HepG2 (cell line): Measurements from ENCODE around the gene ZNF415. TPM values are rescaled to one million over a fixed set of nuclear protein-coding genes. Genes with fewer than 3 reads are reported as not detected.

ENCODE experiments used
- ATAC-seq: fragments of 200-7000 bp; cut with Tn5 transposase; 3 replicates; pipeline ENCODE4 v1.9.1; 2020; ENCODE audit warnings: mild to moderate bottlenecking, moderate library complexity
- BruUV-seq: library from RNA; stranded (reverse); fragments of 400-500 nt; replicated peaks from 2 replicates; lab custom pipeline; 2021; lab: Mats Ljungman, UMichigan
- CTCF ChIA-PET: fragments of 300-600 bp; formaldehyde crosslinking; extraction: SDS; loops from one replicate; lab custom pipeline; 2021; ENCODE audit warnings: low total read pairs, inconsistent platforms, low intra/inter-chr PET ratio; lab: Yijun Ruan, JAX
- POLR2A ChIA-PET: fragments of 350-600 bp; sonication (Branson Sonifier 250); formaldehyde crosslinking; loops from one replicate; lab custom pipeline; 2020; ENCODE audit warnings: antibody characterized with exemption, inconsistent platforms; lab: Yijun Ruan, JAX
- DNase-seq: peaks from one replicate; pipeline ENCODE4 v3.0.0-alpha.2; 2015; ENCODE audit warnings: low spot score
- FAIRE-seq: peaks from 3 replicates; lab custom pipeline; 2011; peaks lifted over from hg19 to GRCh38; lab: Jason Lieb, UNC
- H2AFZ ChIP-seq: one replicate; pipeline ENCODE4 v1.6.1; 2011; ENCODE audit warnings: low read length, inconsistent platforms
- H3K27ac ChIP-seq: fragments of 300-600 bp; 3 replicates; pipeline ENCODE4 v1.8.0; 2011; ENCODE audit warnings: mixed run types, mild to moderate bottlenecking, mixed read lengths, low read length, inconsistent platforms; ENCODE audit not compliant: insufficient read depth; ENCODE audit errors: extremely low read length
- H3K27me3 ChIP-seq, 2 experiments: fragments of 200-600 bp in 1 of 2; 2 replicates in 1 of 2; 3 replicates in 1 of 2; pipeline versions ENCODE4 v1.6.0 to v1.8.0; 2011; ENCODE audit warnings: low read length in 2 of 2, mild to moderate bottlenecking in 2 of 2, moderate library complexity in 2 of 2, inconsistent platforms in 1 of 2; ENCODE audit not compliant: insufficient read depth in 2 of 2, control insufficient read depth in 1 of 2
- H3K36me3 ChIP-seq, 2 experiments: fragments of 200-600 bp in 1 of 2; replicated peaks in 1 of 2; 2 replicates in 1 of 2; 3 replicates in 1 of 2; pipeline versions ENCODE4 v1.5.1 to v1.8.0; 2011; ENCODE audit warnings: low read length in 2 of 2, inconsistent platforms in 1 of 2; ENCODE audit not compliant: insufficient read depth in 2 of 2, control insufficient read depth in 1 of 2
- H3K4me1 ChIP-seq: 2 replicates; pipeline ENCODE4 v1.5.1; 2012; ENCODE audit warnings: low read length, inconsistent platforms; ENCODE audit not compliant: insufficient read depth
- H3K4me2 ChIP-seq: 2 replicates; pipeline ENCODE4 v1.6.0; 2011; ENCODE audit warnings: low read depth, low read length, inconsistent platforms
- H3K4me3 ChIP-seq, 3 experiments: fragments of 200-600 bp in 1 of 3; sonication (generic), shearing (Covaris generic) in 1 of 3; replicated peaks in 1 of 3; 2 replicates each; pipeline ENCODE4 v1.5.1; 2011 to 2016; ENCODE audit warnings: low read length in 3 of 3, inconsistent platforms in 2 of 3, low read depth in 2 of 3, mild to moderate bottlenecking in 2 of 3, control low read depth in 1 of 3, mixed read lengths in 1 of 3; ENCODE audit not compliant: insufficient read depth in 1 of 3
- H3K79me2 ChIP-seq: one replicate; pipeline ENCODE4 v1.6.1; 2011; ENCODE audit warnings: low read length, inconsistent platforms; ENCODE audit not compliant: insufficient read depth
- H3K9ac ChIP-seq: 2 replicates; pipeline ENCODE4 v1.6.0; 2011; ENCODE audit warnings: mild to moderate bottlenecking, low read depth, low read length, inconsistent platforms; ENCODE audit not compliant: insufficient read depth
- H3K9me3 ChIP-seq: 2 replicates; pipeline ENCODE4 v1.5.1; 2012; ENCODE audit warnings: mild to moderate bottlenecking, low read length
- H4K20me1 ChIP-seq: 2 replicates; pipeline ENCODE4 v1.6.0; 2011; ENCODE audit warnings: inconsistent platforms, mild to moderate bottlenecking, low read length, moderate library complexity; ENCODE audit not compliant: insufficient read depth
- PHF21A ChIP-seq: sonication (generic); formaldehyde crosslinking; IDR thresholded peaks from 2 replicates; pipeline ENCODE4 v1.5.0; 2020; ENCODE audit warnings: mild to moderate bottlenecking, missing genetic modification reagents
- SNRNP70 ChIP-seq: fragments of 200-400 bp; formaldehyde crosslinking; IDR thresholded peaks from 2 replicates; pipeline ENCODE4 v1.6.1; 2017; ENCODE audit warnings: mild to moderate bottlenecking, low read depth, low read length, moderate library complexity
- TSC22D2 ChIP-seq: sonication (generic); formaldehyde crosslinking; IDR thresholded peaks from 2 replicates; pipeline ENCODE4 v1.5.1; 2020; ENCODE audit warnings: missing genetic modification reagents, mild to moderate bottlenecking, borderline replicate concordance
- ZFP36L1 ChIP-seq: sonication (generic); formaldehyde crosslinking; IDR thresholded peaks from 2 replicates; pipeline ENCODE4 v1.8.0; 2022; ENCODE audit warnings: mild to moderate bottlenecking, missing genetic modification reagents, moderate library complexity
- ZNF367 ChIP-seq: sonication (generic); formaldehyde crosslinking; IDR thresholded peaks from 2 replicates; pipeline ENCODE4 v1.4.0; 2020; ENCODE audit warnings: missing genetic modification reagents, borderline replicate concordance
- WGBS: methylation state at CpG from one replicate; pipeline ENCODE4 v1.1.6; 2017; ENCODE audit warnings: low lambda C conversion rate; 5-methylcytosine and 5-hydroxymethylcytosine counted together
- in situ Hi-C: cut with HindIII; loops from 2 replicates; pipeline ENCODE4 v1.10.0; 2017; ENCODE audit warnings: low pct_unique_long_range_greater_than_20kb; ENCODE audit not compliant: extremely low pct_ligation_motif_present
- intact Hi-C: fragments of 100-400 bp; cut with micrococcal nuclease; formaldehyde crosslinking; loops from one replicate; pipeline ENCODE4 v1.10.0; 2022; ENCODE audit not compliant: unreplicated experiment
- polyA plus RNA-seq, 8 experiments: library from polyadenylated mRNA; depleted of rRNA in 3 of 8; stranded (reverse) in 7 of 8; unstranded in 1 of 8; fragments of >200 nt; fragmentation: Illumina TruSeq in 4 of 8; extraction: Trizol in 4 of 8; gene quantifications; 2 replicates each; pipeline versions ENCODE4 v1.2.1 to v1.2.3, GENCODE V29; 2011 to 2016; ENCODE audit warnings: low read depth in 4 of 8, missing spikeins in 1 of 8, mixed read lengths in 1 of 8; ENCODE audit not compliant: insufficient read depth in 1 of 8
- total RNA-seq, 5 experiments: library from RNA; depleted of rRNA; stranded (reverse); fragments of >200 nt; fragmentation: Illumina TruSeq; extraction: Trizol; gene quantifications; 2 replicates each; pipeline ENCODE4 v1.2.3, GENCODE V29; 2016; ENCODE audit warnings: low read depth in 1 of 5
- TF ChIP-seq, protein P1 (sequence below): sonication (generic); formaldehyde crosslinking; IDR thresholded peaks from 2 replicates; pipeline ENCODE4 v1.4.0; 2020; ENCODE audit warnings: missing genetic modification reagents
- TF ChIP-seq, protein P2 (sequence below): sonication (generic); formaldehyde crosslinking; IDR thresholded peaks from 2 replicates; pipeline ENCODE4 v1.5.1; 2020; ENCODE audit warnings: mild to moderate bottlenecking, missing genetic modification reagents, borderline replicate concordance
- TF ChIP-seq, protein P3 (sequence below): sonication (generic); IDR thresholded peaks from 2 replicates; pipeline ENCODE4 v1.6.1; 2016; ENCODE audit warnings: low read depth, borderline replicate concordance
- TF ChIP-seq, protein P4 (sequence below): sonication (generic); formaldehyde crosslinking; IDR thresholded peaks from 2 replicates; pipeline ENCODE4 v1.5.1; 2020; ENCODE audit warnings: mild to moderate bottlenecking, missing genetic modification reagents, moderate library complexity

ZNF415 gene
- total and polyA plus RNA-seq, 2 of the 13 experiments (the other 11 are each of a cell fraction or from before 2014, with no cell fraction given), result 0.15 to 0.17 TPM

DNA sequence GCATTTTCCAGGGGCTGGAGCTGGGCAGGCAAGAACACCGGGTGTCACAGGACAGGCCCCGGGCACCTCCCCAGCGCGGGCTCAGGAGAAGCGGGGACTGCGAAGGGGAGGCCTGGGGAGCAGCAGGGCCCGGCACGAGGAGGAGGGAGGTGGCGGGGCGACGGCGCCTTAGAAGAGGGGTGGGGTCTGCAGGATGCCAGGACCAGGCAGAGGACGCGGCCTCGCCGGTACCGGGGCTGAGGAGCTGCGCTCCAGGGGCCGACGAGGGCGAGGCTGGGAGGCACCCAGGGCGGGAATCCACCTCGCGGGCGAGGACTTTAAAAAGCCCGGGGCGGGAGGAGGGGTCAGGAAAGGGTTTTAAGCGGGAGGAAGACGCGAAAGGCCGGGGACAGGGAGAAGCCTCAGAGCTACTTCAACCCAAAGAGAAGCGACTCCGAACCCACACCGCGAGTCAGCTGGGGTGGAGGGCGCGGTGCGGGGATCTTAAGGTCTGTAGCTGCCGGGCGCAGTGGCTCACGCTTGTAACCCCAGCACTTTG lies 25.5 kb upstream of the ZNF415 start:
- H3K9me3 ChIP-seq, result peaks cover 33% of the 10 kb centered on the region
- intact Hi-C loops, result no loop called here
- no peak for FAIRE-seq
- TF ChIP-seq, protein P1, sequence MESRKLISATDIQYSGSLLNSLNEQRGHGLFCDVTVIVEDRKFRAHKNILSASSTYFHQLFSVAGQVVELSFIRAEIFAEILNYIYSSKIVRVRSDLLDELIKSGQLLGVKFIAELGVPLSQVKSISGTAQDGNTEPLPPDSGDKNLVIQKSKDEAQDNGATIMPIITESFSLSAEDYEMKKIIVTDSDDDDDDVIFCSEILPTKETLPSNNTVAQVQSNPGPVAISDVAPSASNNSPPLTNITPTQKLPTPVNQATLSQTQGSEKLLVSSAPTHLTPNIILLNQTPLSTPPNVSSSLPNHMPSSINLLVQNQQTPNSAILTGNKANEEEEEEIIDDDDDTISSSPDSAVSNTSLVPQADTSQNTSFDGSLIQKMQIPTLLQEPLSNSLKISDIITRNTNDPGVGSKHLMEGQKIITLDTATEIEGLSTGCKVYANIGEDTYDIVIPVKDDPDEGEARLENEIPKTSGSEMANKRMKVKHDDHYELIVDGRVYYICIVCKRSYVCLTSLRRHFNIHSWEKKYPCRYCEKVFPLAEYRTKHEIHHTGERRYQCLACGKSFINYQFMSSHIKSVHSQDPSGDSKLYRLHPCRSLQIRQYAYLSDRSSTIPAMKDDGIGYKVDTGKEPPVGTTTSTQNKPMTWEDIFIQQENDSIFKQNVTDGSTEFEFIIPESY, result peak; percentile 11; the same call in 1 of the 2 replicates
- no peak for TF ChIP-seq ZNF367
- TF ChIP-seq ZFP36L1 (CRISPR knock-in tag), result no peak
- TF ChIP-seq, protein P2, sequence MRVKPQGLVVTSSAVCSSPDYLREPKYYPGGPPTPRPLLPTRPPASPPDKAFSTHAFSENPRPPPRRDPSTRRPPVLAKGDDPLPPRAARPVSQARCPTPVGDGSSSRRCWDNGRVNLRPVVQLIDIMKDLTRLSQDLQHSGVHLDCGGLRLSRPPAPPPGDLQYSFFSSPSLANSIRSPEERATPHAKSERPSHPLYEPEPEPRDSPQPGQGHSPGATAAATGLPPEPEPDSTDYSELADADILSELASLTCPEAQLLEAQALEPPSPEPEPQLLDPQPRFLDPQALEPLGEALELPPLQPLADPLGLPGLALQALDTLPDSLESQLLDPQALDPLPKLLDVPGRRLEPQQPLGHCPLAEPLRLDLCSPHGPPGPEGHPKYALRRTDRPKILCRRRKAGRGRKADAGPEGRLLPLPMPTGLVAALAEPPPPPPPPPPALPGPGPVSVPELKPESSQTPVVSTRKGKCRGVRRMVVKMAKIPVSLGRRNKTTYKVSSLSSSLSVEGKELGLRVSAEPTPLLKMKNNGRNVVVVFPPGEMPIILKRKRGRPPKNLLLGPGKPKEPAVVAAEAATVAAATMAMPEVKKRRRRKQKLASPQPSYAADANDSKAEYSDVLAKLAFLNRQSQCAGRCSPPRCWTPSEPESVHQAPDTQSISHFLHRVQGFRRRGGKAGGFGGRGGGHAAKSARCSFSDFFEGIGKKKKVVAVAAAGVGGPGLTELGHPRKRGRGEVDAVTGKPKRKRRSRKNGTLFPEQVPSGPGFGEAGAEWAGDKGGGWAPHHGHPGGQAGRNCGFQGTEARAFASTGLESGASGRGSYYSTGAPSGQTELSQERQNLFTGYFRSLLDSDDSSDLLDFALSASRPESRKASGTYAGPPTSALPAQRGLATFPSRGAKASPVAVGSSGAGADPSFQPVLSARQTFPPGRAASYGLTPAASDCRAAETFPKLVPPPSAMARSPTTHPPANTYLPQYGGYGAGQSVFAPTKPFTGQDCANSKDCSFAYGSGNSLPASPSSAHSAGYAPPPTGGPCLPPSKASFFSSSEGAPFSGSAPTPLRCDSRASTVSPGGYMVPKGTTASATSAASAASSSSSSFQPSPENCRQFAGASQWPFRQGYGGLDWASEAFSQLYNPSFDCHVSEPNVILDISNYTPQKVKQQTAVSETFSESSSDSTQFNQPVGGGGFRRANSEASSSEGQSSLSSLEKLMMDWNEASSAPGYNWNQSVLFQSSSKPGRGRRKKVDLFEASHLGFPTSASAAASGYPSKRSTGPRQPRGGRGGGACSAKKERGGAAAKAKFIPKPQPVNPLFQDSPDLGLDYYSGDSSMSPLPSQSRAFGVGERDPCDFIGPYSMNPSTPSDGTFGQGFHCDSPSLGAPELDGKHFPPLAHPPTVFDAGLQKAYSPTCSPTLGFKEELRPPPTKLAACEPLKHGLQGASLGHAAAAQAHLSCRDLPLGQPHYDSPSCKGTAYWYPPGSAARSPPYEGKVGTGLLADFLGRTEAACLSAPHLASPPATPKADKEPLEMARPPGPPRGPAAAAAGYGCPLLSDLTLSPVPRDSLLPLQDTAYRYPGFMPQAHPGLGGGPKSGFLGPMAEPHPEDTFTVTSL (CRISPR knock-in tag), result no peak
- no peak for TF ChIP-seq TSC22D2 (CRISPR knock-in tag)
- TF ChIP-seq, protein P3, sequence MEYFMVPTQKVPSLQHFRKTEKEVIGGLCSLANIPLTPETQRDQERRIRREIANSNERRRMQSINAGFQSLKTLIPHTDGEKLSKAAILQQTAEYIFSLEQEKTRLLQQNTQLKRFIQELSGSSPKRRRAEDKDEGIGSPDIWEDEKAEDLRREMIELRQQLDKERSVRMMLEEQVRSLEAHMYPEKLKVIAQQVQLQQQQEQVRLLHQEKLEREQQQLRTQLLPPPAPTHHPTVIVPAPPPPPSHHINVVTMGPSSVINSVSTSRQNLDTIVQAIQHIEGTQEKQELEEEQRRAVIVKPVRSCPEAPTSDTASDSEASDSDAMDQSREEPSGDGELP, result no peak
- TF ChIP-seq SNRNP70, result no peak
- TF ChIP-seq PHF21A (CRISPR knock-in tag), result no peak
- TF ChIP-seq, protein P4, sequence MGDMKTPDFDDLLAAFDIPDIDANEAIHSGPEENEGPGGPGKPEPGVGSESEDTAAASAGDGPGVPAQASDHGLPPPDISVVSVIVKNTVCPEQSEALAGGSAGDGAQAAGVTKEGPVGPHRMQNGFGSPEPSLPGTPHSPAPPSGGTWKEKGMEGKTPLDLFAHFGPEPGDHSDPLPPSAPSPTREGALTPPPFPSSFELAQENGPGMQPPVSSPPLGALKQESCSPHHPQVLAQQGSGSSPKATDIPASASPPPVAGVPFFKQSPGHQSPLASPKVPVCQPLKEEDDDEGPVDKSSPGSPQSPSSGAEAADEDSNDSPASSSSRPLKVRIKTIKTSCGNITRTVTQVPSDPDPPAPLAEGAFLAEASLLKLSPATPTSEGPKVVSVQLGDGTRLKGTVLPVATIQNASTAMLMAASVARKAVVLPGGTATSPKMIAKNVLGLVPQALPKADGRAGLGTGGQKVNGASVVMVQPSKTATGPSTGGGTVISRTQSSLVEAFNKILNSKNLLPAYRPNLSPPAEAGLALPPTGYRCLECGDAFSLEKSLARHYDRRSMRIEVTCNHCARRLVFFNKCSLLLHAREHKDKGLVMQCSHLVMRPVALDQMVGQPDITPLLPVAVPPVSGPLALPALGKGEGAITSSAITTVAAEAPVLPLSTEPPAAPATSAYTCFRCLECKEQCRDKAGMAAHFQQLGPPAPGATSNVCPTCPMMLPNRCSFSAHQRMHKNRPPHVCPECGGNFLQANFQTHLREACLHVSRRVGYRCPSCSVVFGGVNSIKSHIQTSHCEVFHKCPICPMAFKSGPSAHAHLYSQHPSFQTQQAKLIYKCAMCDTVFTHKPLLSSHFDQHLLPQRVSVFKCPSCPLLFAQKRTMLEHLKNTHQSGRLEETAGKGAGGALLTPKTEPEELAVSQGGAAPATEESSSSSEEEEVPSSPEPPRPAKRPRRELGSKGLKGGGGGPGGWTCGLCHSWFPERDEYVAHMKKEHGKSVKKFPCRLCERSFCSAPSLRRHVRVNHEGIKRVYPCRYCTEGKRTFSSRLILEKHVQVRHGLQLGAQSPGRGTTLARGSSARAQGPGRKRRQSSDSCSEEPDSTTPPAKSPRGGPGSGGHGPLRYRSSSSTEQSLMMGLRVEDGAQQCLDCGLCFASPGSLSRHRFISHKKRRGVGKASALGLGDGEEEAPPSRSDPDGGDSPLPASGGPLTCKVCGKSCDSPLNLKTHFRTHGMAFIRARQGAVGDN (CRISPR knock-in tag), result peak; percentile 15; the same call in 1 of the 2 replicates

More for the DNA sequence above, 25.5 kb upstream of the ZNF415 start:
- Histone ChIP-seq H3K9ac (peak overlapping the region; percentile 58; the same call in 1 of the 2 replicates), H3K27me3 (no peaks in the 10 kb centered on the region), H3K36me3 (no peaks in the 10 kb centered on the region), H3K79me2 (no peaks in the 10 kb centered on the region), H2AFZ (no peak overlapping the region), H3K4me3 (peak overlapping the region; percentile 40 to 59 (median 51)), H3K27ac (no peak overlapping the region), H3K4me1 (peaks cover 14% of the 10 kb centered on the region; the same call in 1 of the 2 replicates), H3K4me2 (peak overlapping the region; percentile 61), H4K20me1 (no peaks in the 10 kb centered on the region)
- no TSS peak for BruUV-seq
- 51% methylated on average over 41 of the region's 41 CpGs for WGBS
- ChIA-PET POLR2A (interaction anchor here (1.3 kb wide), 1 partner anchor 979 kb away, joined by 5 read pairs; the partner anchor contains the start of gene CNOT3), CTCF (no interaction called here)
- no peak for DNase-seq
- in situ Hi-C loops, result no loop called here
- ATAC-seq, result peak; percentile 29; the same call in 2 of the 3 replicates
